Measurements from ENCODE around the gene SMAD7.

The SMAD7 gene

GRCh38 chr18:48905513-48905912 lies 45.3 kb downstream of the SMAD7 start:
- no peak overlapping the region for H3K4me3 ChIP-seq (ENCODE audit: low read length)
- TF ChIP-seq ZNF274 (IDR thresholded peaks at IDR 0.05; ENCODE audit: low read depth, low read length), result no peak

DNA sequence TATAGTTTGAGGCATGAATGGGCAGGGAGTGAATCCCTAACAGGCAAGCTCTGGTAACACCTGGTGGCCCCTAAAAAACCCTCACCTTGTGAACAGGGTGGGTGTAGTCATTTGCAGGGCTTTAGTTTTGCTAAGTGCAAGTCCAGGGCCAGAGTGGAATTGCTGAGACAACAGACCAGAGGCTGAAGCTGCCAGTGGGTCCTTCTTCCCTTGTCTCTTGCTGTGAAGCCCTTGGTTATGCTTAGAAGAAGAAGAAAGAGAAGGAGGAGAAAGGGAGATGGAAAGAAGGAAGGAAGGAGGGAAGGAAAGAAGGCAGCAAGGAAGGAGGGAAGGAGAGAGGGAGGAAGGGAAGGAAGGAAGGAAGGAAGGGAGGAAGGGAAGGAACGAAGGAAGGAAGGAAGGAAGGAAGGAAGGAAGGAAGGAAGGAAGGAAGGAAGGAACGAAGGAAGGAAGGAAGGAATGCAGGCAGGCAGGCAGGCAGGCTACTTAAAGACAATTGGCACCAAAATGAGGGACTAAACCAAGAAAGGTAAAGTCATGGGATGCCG lies 45.8 kb downstream of the SMAD7 start:
- TF ChIP-seq ZNF274 (IDR thresholded peaks at IDR 0.05; ENCODE audit: low read depth, low read length), result no peak
- no peak overlapping the region for H3K4me3 ChIP-seq (ENCODE audit: low read length)

DNA sequence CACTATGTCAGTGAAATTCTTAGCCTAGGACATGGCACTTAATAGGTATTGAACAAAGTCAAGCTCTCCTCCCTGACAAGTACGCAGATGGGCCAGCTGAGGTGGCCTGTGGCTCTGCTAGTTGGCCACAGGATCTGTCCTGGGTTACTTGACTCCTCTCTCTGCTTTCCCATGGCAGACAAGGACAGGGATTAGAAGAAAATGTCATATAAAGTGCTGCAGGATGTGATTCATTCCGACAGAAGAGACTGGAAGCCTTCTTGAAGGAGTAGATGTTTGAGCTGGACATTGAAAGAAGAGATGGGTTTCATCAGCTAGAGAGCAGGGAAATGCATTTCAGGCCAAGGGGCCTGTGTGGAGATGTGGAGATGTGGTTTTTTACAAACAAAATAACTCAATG lies 46.7 kb downstream of the SMAD7 start:
- no peak for TF ChIP-seq ZNF274 (IDR thresholded peaks at IDR 0.05; ENCODE audit: low read depth, low read length)
- H3K4me3 ChIP-seq (ENCODE audit: low read length), result no peak overlapping the region

- no peak overlapping the region for H3K4me3 ChIP-seq (ENCODE audit: low read length)
Observed at GRCh38 chr18:48902856-48903601, 47.7 kb downstream of the SMAD7 start.

DNA sequence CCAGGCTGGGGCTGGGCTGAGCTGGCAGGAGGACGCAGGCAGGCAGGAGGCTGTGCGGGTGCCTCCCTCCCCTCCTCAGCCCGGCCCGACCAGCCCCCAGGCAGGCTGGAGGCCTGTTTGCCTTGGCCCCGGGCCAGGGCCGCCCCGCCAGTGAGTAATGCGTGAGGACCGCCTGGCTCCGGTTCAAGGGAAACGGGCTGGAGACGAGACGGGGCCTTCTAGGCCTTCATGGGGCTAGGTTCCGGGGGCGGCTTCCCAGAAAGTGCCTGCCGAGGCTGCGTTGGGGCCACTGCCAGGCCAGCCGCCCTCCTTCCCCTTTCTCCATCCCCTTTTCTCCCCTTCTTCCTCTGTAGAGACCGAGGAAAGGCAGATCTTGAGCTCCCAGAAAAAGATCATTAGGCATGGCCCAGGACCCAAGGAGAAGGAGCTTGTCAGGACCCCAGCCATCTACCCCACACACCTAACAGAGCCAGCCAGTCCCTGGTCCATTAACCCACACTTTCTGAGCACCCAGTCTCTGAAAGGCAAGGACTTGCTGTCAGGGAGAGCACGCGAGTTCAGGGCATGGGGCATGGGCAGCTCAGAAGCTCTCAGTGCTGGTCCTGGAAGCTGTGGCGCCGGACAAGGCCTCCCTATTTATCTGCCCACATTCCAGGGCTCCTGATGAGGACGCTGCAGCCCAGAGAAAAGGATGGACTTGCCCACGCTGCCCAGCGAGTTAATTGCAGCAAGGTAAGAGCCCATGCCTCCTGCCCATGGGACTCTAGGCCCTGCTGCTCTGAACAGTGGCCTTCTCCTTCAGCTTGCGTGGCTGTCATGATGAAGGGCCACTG lies 48.5 kb downstream of the SMAD7 start:
- no peak for TF ChIP-seq ZNF274 (IDR thresholded peaks at IDR 0.05; ENCODE audit: low read depth, low read length)
- H3K4me3 ChIP-seq (ENCODE audit: low read length), result no peak overlapping the region

More at GRCh38 chr18:48902856-48903601, 47.7 kb downstream of the SMAD7 start:
- TF ChIP-seq ZNF274 (IDR thresholded peaks at IDR 0.05; ENCODE audit: low read depth, low read length), result no peak

DNA sequence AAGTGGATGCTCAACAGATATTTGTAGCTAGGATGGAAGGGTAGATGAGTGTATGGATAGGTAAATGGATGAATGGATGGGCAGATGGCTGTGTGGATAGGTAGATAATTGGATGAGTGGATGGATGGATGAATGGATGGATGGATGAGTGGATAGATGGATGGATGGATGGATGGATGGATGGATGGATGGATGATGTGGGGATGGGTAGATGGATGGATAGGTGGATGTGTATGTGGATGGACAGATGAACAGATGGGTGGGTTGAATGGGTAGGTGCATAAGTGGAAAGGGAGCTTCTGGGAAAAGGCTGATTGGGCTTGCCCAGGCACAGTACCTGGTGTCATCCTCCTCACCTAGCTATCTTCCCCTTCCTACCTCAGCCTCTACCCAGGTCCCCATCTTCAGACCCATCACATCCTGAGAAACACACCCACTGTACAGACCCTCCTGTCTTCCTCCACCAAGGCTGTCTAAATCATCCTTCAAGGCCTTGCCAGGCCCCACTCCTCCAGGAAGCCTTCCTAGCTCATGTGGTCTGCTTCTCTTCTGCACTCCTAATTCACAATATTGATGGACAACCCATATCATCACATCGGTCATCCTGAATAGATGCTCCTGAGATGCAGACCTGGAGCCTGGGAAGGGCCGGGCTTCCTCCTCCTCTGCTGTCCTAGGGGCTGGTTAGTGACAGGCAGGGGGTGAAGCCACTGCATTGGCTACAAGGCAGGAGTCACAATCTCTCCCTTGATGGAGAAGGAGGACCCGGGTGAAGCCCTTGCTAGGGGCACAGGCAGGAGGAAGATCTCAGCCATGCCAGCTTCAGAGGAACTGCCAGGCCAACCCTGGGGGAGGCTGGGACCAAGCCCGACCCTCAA lies 49.4 kb downstream of the SMAD7 start:
- no peak for TF ChIP-seq ZNF274 (IDR thresholded peaks at IDR 0.05; ENCODE audit: low read depth, low read length)
- H3K4me3 ChIP-seq (ENCODE audit: low read length), result no peak overlapping the region

GRCh38 chr18:48900469-48900868 lies 50.3 kb downstream of the SMAD7 start:
- no peak overlapping the region for H3K4me3 ChIP-seq (ENCODE audit: low read length)
- no peak for TF ChIP-seq ZNF274 (IDR thresholded peaks at IDR 0.05; ENCODE audit: low read depth, low read length)

DNA sequence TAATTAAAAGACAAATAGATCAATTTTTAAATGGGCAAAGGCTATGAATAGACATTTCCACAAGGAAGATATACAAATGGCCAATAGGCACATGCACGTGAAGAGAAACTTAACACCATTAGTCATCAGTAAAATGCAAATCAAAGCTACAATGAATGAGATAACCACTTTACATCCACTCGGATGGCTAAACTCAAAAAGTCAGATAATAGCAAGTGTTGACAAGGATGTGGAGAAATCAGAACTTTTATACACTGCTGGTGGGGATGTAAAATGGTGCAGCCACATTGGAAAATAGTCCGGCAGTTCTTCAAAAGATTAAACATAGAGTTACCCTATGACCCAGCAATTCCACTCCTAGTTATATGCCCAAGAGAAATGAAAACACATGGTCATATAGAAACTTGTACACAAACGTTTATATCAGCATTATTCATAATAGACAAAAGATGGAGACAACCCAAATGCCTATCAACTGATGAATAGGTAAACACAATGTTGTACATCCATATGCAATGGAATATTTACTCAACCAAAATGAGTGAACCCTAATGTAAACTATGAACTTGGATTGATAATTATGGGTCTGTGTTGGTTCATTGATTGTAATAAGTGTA lies 51.1 kb downstream of the SMAD7 start:
- no peak for TF ChIP-seq ZNF274 (IDR thresholded peaks at IDR 0.05; ENCODE audit: low read depth, low read length)
- no peak overlapping the region for H3K4me3 ChIP-seq (ENCODE audit: low read length)

DNA sequence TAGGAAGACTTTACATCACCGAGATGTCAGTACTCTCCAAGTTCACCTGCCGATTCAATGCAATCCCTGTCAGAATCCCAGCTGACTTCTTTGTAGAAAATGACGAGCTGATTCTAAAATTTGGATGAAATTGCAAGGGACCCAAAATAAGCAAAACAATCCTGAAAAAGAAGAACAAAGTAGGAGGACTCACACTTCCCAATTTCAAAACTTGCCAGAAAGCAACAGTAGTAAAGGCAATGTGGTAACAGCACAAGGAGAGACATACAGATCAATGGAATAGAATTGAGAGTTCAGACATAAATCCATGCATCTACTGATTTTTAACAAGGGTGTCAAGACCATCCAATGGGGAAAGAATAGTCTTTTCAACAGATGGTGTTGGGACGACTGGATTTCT lies 52.2 kb downstream of the SMAD7 start:
- H3K4me3 ChIP-seq (ENCODE audit: low read length), result no peak overlapping the region
- no peak for TF ChIP-seq ZNF274 (IDR thresholded peaks at IDR 0.05; ENCODE audit: low read depth, low read length)

GRCh38 chr18:48897531-48897930 lies 53.2 kb downstream of the SMAD7 start:
- TF ChIP-seq ZNF274 (IDR thresholded peaks at IDR 0.05; ENCODE audit: low read depth, low read length), result no peak
- H3K4me3 ChIP-seq (ENCODE audit: low read length), result no peak overlapping the region

DNA sequence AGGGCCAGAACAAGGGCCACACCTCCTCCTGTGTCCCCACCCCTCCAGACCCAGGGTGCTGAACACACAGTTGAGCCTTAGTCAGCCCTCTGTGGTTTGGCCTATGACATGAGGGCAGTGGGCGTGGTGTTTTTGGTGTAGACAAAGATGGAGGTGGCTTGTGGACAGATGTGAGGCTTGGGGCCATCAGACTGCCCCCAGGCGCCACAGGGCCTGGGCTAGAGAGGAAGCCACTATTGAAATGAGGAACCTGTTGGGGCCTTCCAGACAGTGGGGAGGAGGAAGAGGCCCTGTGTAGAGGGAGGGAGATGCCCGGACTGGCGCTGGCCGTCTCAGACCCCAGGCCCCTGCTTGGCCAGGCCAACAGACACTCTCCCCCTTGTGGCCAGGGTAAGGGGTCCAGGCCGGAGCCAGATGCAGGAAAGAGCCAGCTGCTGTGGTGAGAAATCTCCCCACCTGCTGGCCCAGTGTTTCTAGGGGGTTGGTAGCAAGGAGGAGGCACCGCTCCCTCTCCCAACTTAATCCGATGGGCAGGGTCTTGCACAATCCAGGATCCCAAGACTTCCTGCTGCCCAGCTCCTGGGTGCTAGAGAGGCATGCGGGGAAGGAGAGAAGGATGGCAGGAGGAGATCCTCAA lies 53.8 kb downstream of the SMAD7 start:
- TF ChIP-seq ZNF274 (IDR thresholded peaks at IDR 0.05; ENCODE audit: low read depth, low read length), result no peak
- no peak overlapping the region for H3K4me3 ChIP-seq (ENCODE audit: low read length)

- no peak for TF ChIP-seq ZNF274 (IDR thresholded peaks at IDR 0.05; ENCODE audit: low read depth, low read length)
- no peak overlapping the region for H3K4me3 ChIP-seq (ENCODE audit: low read length)
Observed at GRCh38 chr18:48896326-48896874, 54.4 kb downstream of the SMAD7 start.
